ENCODE measurements around the gene PPM1B.

The PPM1B gene

DNA sequence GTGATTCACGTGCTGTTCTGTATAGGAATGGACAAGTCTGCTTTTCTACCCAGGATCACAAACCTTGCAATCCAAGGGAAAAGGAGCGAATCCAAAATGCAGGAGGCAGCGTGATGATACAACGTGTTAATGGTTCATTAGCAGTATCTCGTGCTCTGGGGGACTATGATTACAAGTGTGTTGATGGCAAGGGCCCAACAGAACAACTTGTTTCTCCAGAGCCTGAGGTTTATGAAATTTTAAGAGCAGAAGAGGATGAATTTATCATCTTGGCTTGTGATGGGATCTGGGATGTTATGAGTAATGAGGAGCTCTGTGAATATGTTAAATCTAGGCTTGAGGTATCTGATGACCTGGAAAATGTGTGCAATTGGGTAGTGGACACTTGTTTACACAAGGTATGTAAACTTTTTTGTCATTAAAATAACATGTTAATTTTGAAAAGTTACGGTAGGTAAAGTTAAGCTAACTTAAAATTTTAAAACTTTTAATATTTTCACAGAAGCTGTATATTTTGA, 33.0 kb downstream of the PPM1B start:
- H3K27me3 ChIP-seq (ENCODE audit: insufficient read depth, poor library complexity, severe bottlenecking), result no peaks in the 10 kb centered on the region
- TF ChIP-seq, protein P1, sequence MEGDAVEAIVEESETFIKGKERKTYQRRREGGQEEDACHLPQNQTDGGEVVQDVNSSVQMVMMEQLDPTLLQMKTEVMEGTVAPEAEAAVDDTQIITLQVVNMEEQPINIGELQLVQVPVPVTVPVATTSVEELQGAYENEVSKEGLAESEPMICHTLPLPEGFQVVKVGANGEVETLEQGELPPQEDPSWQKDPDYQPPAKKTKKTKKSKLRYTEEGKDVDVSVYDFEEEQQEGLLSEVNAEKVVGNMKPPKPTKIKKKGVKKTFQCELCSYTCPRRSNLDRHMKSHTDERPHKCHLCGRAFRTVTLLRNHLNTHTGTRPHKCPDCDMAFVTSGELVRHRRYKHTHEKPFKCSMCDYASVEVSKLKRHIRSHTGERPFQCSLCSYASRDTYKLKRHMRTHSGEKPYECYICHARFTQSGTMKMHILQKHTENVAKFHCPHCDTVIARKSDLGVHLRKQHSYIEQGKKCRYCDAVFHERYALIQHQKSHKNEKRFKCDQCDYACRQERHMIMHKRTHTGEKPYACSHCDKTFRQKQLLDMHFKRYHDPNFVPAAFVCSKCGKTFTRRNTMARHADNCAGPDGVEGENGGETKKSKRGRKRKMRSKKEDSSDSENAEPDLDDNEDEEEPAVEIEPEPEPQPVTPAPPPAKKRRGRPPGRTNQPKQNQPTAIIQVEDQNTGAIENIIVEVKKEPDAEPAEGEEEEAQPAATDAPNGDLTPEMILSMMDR (IDR thresholded peaks at IDR 0.05; ENCODE audit: insufficient read depth, low read length), result no peak
- TF ChIP-seq POLR2AphosphoS5 (IDR thresholded peaks at IDR 0.05; ENCODE audit: low read depth) (no peak), GABPA (IDR thresholded peaks at IDR 0.05; ENCODE audit: low read depth) (no peak), SPI1 (IDR thresholded peaks at IDR 0.05; ENCODE audit: borderline replicate concordance, low read depth) (no peak)
- TF ChIP-seq, protein P2, sequence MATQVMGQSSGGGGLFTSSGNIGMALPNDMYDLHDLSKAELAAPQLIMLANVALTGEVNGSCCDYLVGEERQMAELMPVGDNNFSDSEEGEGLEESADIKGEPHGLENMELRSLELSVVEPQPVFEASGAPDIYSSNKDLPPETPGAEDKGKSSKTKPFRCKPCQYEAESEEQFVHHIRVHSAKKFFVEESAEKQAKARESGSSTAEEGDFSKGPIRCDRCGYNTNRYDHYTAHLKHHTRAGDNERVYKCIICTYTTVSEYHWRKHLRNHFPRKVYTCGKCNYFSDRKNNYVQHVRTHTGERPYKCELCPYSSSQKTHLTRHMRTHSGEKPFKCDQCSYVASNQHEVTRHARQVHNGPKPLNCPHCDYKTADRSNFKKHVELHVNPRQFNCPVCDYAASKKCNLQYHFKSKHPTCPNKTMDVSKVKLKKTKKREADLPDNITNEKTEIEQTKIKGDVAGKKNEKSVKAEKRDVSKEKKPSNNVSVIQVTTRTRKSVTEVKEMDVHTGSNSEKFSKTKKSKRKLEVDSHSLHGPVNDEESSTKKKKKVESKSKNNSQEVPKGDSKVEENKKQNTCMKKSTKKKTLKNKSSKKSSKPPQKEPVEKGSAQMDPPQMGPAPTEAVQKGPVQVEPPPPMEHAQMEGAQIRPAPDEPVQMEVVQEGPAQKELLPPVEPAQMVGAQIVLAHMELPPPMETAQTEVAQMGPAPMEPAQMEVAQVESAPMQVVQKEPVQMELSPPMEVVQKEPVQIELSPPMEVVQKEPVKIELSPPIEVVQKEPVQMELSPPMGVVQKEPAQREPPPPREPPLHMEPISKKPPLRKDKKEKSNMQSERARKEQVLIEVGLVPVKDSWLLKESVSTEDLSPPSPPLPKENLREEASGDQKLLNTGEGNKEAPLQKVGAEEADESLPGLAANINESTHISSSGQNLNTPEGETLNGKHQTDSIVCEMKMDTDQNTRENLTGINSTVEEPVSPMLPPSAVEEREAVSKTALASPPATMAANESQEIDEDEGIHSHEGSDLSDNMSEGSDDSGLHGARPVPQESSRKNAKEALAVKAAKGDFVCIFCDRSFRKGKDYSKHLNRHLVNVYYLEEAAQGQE (IDR thresholded peaks at IDR 0.05; ENCODE audit: insufficient replicate concordance, low read depth), result no peak
- no peak for DNase-seq (ENCODE audit: low read depth in 1 of 2, low spot score in 1 of 2)
- no peak overlapping the region for H3K4me3 ChIP-seq (replicated peaks; ENCODE audit: insufficient read depth, low read length)
- H3K27ac ChIP-seq (replicated peaks), result no peak overlapping the region

DNA sequence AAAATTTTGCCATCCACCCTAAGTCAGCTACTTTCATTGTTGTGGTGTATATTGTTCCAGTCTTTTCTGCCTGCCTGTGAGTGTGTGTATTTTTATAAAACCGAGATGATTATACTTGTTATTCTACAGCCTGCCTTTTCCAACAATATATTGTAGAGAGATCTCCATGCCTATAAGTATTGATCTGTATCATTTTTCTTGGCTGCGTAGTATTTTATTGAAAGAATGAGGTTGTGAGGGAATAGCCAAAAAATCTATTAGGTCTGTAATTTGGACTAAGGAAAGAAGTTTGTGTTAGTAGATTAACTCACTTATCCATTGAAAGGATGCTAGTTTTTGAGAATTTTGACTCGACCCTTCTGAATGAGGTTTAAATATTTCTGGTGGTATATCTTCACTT, 34.9 kb downstream of the PPM1B start:
- no peak for DNase-seq (ENCODE audit: low read depth in 1 of 2, low spot score in 1 of 2)
- no peak overlapping the region for H3K4me3 ChIP-seq (replicated peaks; ENCODE audit: insufficient read depth, low read length)
- no peaks in the 10 kb centered on the region for H3K27me3 ChIP-seq (ENCODE audit: insufficient read depth, poor library complexity, severe bottlenecking)
- no peak for TF ChIP-seq SPI1 (IDR thresholded peaks at IDR 0.05; ENCODE audit: borderline replicate concordance, low read depth)
- no peak for TF ChIP-seq POLR2AphosphoS5 (IDR thresholded peaks at IDR 0.05; ENCODE audit: low read depth)
- no peak for TF ChIP-seq GABPA (IDR thresholded peaks at IDR 0.05; ENCODE audit: low read depth)
- TF ChIP-seq, protein P2 (IDR thresholded peaks at IDR 0.05; ENCODE audit: insufficient replicate concordance, low read depth), result no peak
- TF ChIP-seq, protein P1 (IDR thresholded peaks at IDR 0.05; ENCODE audit: insufficient read depth, low read length), result no peak
- no peak overlapping the region for H3K27ac ChIP-seq (replicated peaks)

DNA sequence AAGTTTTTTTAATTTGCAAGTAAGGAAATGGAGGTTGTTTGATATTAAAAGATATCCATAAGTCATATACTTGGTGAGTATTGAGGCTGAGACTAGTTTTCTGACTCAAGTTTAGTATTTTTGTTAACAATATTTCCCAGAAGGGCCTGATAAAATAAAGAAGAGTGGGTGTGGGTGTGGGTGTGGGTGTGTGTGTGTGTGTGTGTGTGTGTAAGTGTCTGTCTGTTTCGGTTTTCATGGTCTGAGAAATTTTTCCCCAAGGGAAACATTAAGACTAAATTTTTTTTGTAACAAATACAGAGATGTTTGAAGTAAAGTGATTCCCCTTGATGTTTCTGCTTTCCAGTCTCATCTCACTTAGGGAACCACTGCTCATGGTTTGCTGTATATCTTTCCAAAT, 36.5 kb downstream of the PPM1B start:
- TF ChIP-seq, protein P1 (IDR thresholded peaks at IDR 0.05; ENCODE audit: insufficient read depth, low read length), result no peak
- TF ChIP-seq SPI1 (IDR thresholded peaks at IDR 0.05; ENCODE audit: borderline replicate concordance, low read depth) (no peak), GABPA (IDR thresholded peaks at IDR 0.05; ENCODE audit: low read depth) (no peak)
- TF ChIP-seq, protein P2 (IDR thresholded peaks at IDR 0.05; ENCODE audit: insufficient replicate concordance, low read depth), result no peak
- no peak for DNase-seq (ENCODE audit: low read depth in 1 of 2, low spot score in 1 of 2)
- Histone ChIP-seq H3K27me3 (ENCODE audit: insufficient read depth, poor library complexity, severe bottlenecking) (no peaks in the 10 kb centered on the region), H3K27ac (replicated peaks) (no peak overlapping the region), H3K4me3 (replicated peaks; ENCODE audit: insufficient read depth, low read length) (no peak overlapping the region)
